OCI-LY1 (cell line): Measurements from ENCODE around the gene TRIL.

ENCODE experiments used
- CTCF ChIP-seq: fragments of 200-600 bp; sonication (generic), shearing (Covaris generic); IDR thresholded peaks from 2 replicates; pipeline ENCODE4 v1.5.1; 2017; ENCODE audit warnings: mild to moderate bottlenecking, antibody characterized with exemption, low read length, moderate library complexity, mixed read lengths
- EZH2 ChIP-seq: fragments of 200-600 bp; sonication (generic), shearing (Covaris generic); IDR thresholded peaks from 2 replicates; pipeline ENCODE4 v1.8.0; 2017; ENCODE audit warnings: borderline replicate concordance, mixed run types, mild to moderate bottlenecking, antibody characterized with exemption, low read length, moderate library complexity, mixed read lengths

DNA sequence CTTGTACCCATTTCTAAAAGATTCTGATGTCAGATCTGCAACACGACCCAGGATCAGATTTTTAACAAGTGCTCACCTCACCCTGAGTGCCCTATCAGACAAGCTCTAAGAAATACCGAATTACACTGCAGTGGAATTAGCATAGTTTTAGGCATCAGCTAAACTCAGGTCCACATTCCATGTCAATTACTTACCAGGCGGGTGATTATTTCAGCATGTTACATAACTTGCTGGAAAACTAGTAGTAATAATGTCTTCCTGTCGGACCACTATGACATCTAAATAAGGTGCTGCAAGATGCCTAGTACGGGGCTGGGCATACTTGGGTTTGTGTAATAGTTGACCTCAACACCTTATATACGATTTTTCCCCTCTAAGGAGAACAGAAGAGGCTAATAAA, 21.0 kb downstream of the TRIL start:
- TF ChIP-seq CTCF = no peak
- TF ChIP-seq EZH2 = no peak
